H1 (cell line): ENCODE measurements around the gene HNRNPK. TPM values are rescaled to one million over a fixed set of nuclear protein-coding genes. Genes with fewer than 3 reads are reported as not detected.

ENCODE experiments used
- CHD2 ChIP-seq: IDR thresholded peaks from 2 replicates; pipeline ENCODE4 v1.6.1; 2012; ENCODE audit warnings: low read length, improper control_type of control experiment
- CTBP2 ChIP-seq: IDR thresholded peaks from 2 replicates; pipeline ENCODE4 v1.7.0; 2011; ENCODE audit warnings: borderline replicate concordance, mild to moderate bottlenecking, moderate library complexity, mixed read lengths, low read length; ENCODE audit not compliant: insufficient read depth, insufficient read length
- GTF2F1 ChIP-seq: IDR thresholded peaks from 2 replicates; pipeline ENCODE4 v1.6.1; 2012; ENCODE audit warnings: low read depth, low read length, improper control_type of control experiment, borderline replicate concordance
- POLR2A ChIP-seq, 2 experiments: IDR thresholded peaks; 1 replicate in 1 of 2; 2 replicates in 1 of 2; pipeline ENCODE4 v1.6.1; 2011; ENCODE audit warnings: low read depth in 2 of 2, low read length in 2 of 2, mild to moderate bottlenecking in 2 of 2; ENCODE audit errors: control extremely low read depth in 1 of 2
- POLR2AphosphoS5 ChIP-seq: IDR thresholded peaks from 2 replicates; pipeline ENCODE4 v1.6.1; 2011; ENCODE audit warnings: low read depth, low read length
- polyA plus RNA-seq, 7 experiments: library from polyadenylated mRNA; depleted of rRNA in 3 of 7; stranded (reverse) in 5 of 7; unstranded in 2 of 7; fragments of >200 nt in 5 of 7; fragments of 200-250 nt in 2 of 7; gene quantifications; 1 replicate in 5 of 7; 2 replicates in 1 of 7; 4 replicates in 1 of 7; pipeline versions ENCODE4 v1.2.1 to v1.2.3, GENCODE V29; 2011 to 2013; ENCODE audit warnings: missing spikeins in 2 of 7, mixed read lengths in 2 of 7
- total RNA-seq: library from RNA; stranded (reverse); fragmentation: NEBNext Ultra II Directional; extraction: Animal tissue kit (Norgen Biotek cat#: 25700); gene quantifications from 2 replicates; pipeline ENCODE4 v1.2.1, GENCODE V29; 2021

The HNRNPK gene
- total and polyA plus RNA-seq, 2 of the 8 experiments (the other 6 are each of a cell fraction or from before 2014, with no cell fraction given), result 414 to 887 TPM

DNA sequence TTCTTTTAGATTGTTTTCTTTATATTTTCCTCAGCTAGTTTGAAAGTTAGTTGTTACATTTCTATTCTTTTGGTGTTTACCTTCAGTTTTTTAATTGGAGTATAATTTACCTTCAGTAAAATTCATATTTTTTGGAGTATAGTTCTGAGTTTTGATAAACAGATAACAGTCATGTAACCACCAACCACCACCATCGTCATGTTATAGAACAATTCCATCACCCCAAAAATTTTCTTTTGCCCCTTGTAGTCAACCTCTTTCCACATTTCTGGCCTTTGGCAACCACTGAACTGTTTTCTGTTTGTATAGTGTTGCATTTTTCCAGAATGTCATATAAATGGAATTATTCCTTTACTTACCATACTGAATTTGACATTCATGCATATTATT lies 7.4 kb upstream of the HNRNPK start (continued):
- no peak for TF ChIP-seq GTF2F1
- no peak for TF ChIP-seq POLR2AphosphoS5
- TF ChIP-seq CHD2, result no peak
- no peak for TF ChIP-seq POLR2A (IDR thresholded peaks at IDR 0.05; ENCODE audit: control extremely low read depth in 1 of 2, low read depth in 2 of 2, low read length in 2 of 2)
- TF ChIP-seq CTBP2, result no peak
- TF ChIP-seq, all 59 proteins: peak for 0
